Colonic mucosa (tissue), 4 donors: ENCODE results near the gene ICAM1. TPM values are rescaled to one million over a fixed set of nuclear protein-coding genes. Genes with fewer than 3 reads are reported as not detected.
"Not testable (repeated sequence)": the region's sequence is repeated elsewhere in the genome, so short reads cannot be mapped to it uniquely, and the experiment has no call there.

Source experiments
- DNase-seq: peaks from one replicate; pipeline ENCODE4 v3.0.0-alpha.2; 2020
- H3K27ac ChIP-seq: fragments of 200-600 bp; one replicate; pipeline ENCODE4 v1.8.0; 2021
- H3K27me3 ChIP-seq: fragments of 200-600 bp; one replicate; pipeline ENCODE4 v1.8.0; 2021
- H3K36me3 ChIP-seq: fragments of 200-600 bp; one replicate; pipeline ENCODE4 v1.8.0; 2021
- H3K4me1 ChIP-seq: fragments of 200-600 bp; one replicate; pipeline ENCODE4 v1.8.0; 2021; ENCODE audit warnings: mild to moderate bottlenecking
- H3K4me3 ChIP-seq: fragments of 200-600 bp; one replicate; pipeline ENCODE4 v1.8.0; 2021
- H3K9ac ChIP-seq, 2 donors: one replicate each; pipeline ENCODE4 v1.7.0; 2013; ENCODE audit warnings: control low read depth in 2 of 2, low read depth in 2 of 2, low read length in 2 of 2
- H3K9me3 ChIP-seq: fragments of 200-600 bp; one replicate; pipeline ENCODE4 v1.8.0; 2021
- intact Hi-C: fragments of 100-400 bp; cut with DNase I; formaldehyde crosslinking; loops from one replicate; pipeline ENCODE4 v1.14.1; 2022
- total RNA-seq, 2 donors: library from RNA; stranded (reverse); fragmentation: NEBNext Ultra II Directional in 1 of 2; extraction: Animal tissue kit (Norgen Biotek cat#: 25700) in 1 of 2; gene quantifications; one replicate each; pipeline ENCODE4 v1.2.1, GENCODE V29; 2021
- TF ChIP-seq, protein P1 (sequence below): fragments of 200-600 bp; IDR thresholded peaks from one replicate; pipeline ENCODE4 v1.8.0; 2022; ENCODE audit warnings: antibody characterized with exemption, mild to moderate bottlenecking
- donor health status: healthy.
- donor health status: DM: no; HTN: no; CAD: no.
- donor health status: DM: no; HTN: no; CAD: no.

ICAM1 gene
- total RNA-seq, 2 donors from 2014 or later = 3.5 to 13.1 TPM

DNA sequence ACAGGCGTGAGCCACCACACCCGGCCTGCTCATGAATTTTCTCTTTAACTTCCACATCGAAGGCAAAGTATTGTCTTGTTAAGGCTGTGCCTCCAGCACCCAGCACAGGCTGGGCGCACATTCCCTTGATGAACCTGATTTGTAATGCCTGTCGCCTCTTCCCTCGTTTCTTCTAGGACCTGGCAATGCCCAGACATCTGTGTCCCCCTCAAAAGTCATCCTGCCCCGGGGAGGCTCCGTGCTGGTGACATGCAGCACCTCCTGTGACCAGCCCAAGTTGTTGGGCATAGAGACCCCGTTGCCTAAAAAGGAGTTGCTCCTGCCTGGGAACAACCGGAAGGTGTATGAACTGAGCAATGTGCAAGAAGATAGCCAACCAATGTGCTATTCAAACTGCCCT is 3.7 kb downstream of the ICAM1 start:
- TF ChIP-seq, protein P1, sequence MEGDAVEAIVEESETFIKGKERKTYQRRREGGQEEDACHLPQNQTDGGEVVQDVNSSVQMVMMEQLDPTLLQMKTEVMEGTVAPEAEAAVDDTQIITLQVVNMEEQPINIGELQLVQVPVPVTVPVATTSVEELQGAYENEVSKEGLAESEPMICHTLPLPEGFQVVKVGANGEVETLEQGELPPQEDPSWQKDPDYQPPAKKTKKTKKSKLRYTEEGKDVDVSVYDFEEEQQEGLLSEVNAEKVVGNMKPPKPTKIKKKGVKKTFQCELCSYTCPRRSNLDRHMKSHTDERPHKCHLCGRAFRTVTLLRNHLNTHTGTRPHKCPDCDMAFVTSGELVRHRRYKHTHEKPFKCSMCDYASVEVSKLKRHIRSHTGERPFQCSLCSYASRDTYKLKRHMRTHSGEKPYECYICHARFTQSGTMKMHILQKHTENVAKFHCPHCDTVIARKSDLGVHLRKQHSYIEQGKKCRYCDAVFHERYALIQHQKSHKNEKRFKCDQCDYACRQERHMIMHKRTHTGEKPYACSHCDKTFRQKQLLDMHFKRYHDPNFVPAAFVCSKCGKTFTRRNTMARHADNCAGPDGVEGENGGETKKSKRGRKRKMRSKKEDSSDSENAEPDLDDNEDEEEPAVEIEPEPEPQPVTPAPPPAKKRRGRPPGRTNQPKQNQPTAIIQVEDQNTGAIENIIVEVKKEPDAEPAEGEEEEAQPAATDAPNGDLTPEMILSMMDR = no peak

DNA sequence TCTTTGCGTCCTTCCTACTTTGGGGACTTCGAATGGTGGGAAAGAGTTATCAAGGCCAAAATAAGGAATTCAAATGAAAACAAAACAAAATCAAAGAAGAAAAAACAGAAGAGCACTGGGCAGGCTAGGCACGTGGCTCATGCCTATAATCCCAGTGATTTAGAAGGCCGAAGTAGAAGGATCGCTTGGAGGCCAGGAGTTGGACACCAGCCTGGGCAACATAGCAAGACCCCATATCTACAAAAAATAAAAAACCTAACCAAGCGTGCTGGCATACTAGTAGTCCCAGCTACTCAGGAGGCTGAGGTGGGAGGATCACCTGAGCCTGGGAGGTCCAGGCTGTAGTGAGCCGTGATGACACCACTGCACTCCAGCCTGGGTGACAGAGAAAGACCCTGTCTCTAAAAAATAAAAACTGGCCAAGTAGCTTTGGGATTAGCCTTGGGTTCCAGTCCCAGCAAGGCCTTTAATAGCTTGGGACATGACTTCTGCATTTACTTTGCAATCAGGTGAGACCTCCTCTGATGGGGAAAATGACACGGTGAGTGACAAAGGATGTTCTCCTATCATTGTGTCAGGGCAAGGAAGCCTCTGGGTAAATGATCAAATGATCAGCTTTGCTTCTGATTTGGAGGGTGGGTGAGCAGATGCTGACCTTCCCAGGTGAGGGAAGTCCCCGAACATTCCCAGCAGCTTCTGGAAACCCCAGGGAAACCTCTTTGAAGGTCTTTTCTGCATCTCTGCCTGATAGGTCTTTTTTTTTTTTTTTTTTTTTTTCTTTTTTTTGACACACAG is 7.1 kb downstream of the ICAM1 start:
- DNase-seq = no peak
- no peak overlapping the region for H3K27ac ChIP-seq
- no peak overlapping the region for H3K9ac ChIP-seq
- H3K36me3 ChIP-seq = no peaks in the 10 kb centered on the region
- H3K27me3 ChIP-seq = no peaks in the 10 kb centered on the region
- no peaks in the 10 kb centered on the region for H3K9me3 ChIP-seq
- H3K4me1 ChIP-seq = peaks cover 9% of the 10 kb centered on the region
- no peak overlapping the region for H3K4me3 ChIP-seq
- TF ChIP-seq, protein P1 = no peak
- intact Hi-C loops = no loop called here

More for the DNA sequence above, 3.7 kb downstream of the ICAM1 start:
- no peaks in the 10 kb centered on the region for H3K27me3 ChIP-seq
- DNase-seq = no peak
- H3K9me3 ChIP-seq = no peaks in the 10 kb centered on the region
- H3K4me1 ChIP-seq = peaks cover 9% of the 10 kb centered on the region
- H3K27ac ChIP-seq = no peak overlapping the region
- H3K4me3 ChIP-seq = no peak overlapping the region
- H3K36me3 ChIP-seq = no peaks in the 10 kb centered on the region
- no peak overlapping the region for H3K9ac ChIP-seq
- intact Hi-C loops = no loop called here

DNA sequence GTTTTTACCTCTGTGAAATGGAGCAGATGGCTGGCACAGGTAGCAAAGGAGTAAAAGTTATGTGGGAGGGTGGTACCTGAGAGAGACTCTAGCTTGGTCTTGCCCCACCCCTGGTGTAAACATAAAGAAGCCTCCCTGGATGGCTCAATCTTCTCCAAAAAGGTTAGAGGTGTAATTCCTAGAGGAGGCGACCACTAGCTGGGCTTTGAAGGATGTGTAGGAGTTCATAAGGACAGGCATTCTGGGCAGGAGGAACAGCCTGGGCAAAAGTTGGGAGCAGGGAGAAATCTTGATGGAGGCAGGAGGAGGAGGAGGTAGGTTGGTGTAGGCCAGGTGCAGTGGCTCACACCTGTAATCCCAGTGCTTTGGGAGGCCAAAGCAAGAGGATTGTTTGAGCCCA is 8.0 kb downstream of the ICAM1 start:
- no peak overlapping the region for H3K27ac ChIP-seq
- no peak overlapping the region for H3K4me3 ChIP-seq
- TF ChIP-seq, protein P1 = no peak
- no peaks in the 10 kb centered on the region for H3K27me3 ChIP-seq
- intact Hi-C loops = no loop called here
- H3K9me3 ChIP-seq = no peaks in the 10 kb centered on the region
- peaks cover 9% of the 10 kb centered on the region for H3K4me1 ChIP-seq
- H3K36me3 ChIP-seq = no peaks in the 10 kb centered on the region
- H3K9ac ChIP-seq = no peak overlapping the region
- no peak for DNase-seq

DNA sequence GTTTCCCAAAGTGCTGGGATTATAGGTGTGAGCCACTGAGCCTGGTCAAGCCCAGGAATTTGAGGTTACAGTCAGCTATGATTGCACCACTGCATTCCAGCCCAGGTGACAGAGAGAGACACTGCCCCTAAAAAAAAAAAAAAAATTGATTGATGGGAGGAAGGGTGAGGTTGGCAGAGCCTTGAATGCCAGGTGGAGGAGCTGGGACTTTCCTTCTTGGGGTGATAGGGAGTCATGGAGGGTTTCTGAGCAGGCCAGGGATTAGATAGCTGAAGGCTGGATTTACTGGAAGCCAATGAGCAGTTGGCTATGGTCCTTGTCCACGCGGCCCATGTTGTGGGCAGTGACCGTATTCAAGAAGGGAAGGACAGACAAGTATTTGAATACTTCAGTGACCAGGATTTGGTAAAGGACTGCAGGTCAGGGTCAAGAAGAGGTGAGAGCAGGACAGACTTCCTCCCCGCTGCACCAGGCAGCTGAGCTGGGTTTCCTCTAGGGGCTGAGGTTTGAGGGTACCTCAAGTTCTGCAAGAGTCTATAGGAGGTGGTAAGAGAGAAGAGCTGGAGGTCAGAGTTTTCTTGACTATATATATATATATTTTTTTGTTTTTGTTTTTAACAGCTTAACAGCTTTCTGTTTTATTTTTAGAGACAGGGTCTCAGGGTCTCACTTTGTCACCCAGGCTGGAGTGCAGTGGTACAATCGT is 9.0 kb downstream of the ICAM1 start:
- Histone ChIP-seq H3K9me3 (no peaks in the 10 kb centered on the region), H3K36me3 (no peaks in the 10 kb centered on the region), H3K9ac (no peak overlapping the region), H3K27me3 (no peaks in the 10 kb centered on the region), H3K4me3 (no peak overlapping the region), H3K27ac (no peak overlapping the region), H3K4me1 (peaks cover 3% of the 10 kb centered on the region)
- TF ChIP-seq, protein P1 = no peak
- DNase-seq = no peak
- intact Hi-C loops = no loop called here

DNA sequence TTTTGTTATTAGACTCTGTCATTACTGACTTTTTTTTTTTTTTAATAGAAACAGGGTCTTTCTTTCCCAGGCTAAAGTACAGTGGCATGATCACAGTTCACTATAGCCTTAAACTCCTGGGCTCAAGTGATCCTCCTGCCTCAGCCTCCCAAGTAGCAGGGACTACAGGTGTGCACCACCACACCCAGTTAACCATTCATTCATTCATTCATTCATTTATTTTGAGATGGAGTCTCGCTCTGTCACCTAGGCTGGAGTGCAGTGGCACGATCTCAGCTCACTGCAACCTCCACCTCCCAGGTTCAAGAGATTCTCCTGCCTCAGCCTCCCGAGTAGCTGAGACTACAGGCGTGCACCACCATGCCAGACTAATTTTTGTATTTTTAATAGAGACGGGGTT is 11.1 kb downstream of the ICAM1 start:
- H3K9me3 ChIP-seq, H3K36me3 ChIP-seq, H3K27ac ChIP-seq, DNase-seq, H3K4me1 ChIP-seq, intact Hi-C loops, H3K4me3 ChIP-seq, H3K27me3 ChIP-seq, H3K9ac ChIP-seq: not testable (repeated sequence)
